ENCODE data around the gene SDK1.

The SDK1 gene

DNA sequence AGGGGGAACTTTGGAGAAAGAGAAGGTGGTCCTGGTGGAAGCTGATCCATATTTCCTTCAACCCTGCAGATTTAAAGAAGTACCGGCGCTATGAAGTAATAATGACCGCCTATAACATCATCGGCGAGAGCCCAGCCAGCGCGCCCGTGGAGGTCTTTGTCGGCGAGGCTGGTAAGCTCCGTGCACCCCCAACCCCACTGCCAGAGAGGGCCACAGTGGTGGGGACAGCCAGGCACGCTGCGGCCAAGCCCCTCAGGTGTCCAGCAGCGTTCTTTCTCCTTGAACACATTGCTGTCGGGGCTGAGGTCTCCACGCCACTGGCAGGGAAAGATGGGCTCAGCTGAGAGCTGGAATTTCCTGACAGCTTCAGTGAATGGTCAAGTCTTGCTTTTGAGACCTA is 877.4 kb downstream of the SDK1 start:
- in situ Hi-C loops (cut with HindIII; ENCODE audit: low sequenced_read_pairs), result loop anchor here (5.0 to 25.0 kb wide), 2 partner anchors 41 to 284 kb away; no protein-coding TSS in a partner anchor

DNA sequence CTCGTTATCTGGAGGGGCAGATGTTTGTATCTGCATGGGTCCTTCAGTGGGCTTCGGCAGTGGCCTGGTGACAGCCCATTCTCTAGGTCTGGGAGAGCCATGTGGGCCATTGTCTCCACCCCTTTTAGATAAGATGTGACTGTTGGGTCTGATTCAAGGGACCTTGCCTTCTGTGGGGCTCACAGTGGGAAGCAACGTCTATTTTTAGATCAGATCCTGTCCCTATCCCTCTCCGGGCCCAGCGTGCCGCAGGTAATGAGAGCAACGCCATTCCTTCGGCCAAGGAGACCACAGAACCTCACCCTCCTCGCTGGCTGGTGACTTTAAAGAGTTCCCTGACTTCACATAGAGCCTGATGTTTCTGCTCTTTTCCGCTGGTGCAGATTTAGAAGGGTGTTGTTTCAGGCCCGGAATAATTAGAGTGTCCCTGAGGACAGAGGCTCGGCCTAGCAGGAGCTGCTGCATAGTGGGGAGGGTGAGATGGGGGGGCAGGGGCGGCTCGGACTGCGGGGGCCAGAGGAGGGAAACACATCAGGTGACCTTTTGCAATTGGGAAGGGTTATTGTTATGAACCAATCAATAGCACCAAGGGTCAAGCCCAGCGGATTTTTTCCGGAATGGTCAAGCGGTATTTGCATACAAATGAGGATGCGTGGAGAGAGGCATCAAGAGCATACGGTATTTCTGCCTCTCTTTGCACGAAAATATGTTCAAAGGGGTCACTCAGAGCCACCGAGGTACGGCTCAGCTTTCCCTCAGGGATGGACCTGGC is 878.0 kb downstream of the SDK1 start:
- in situ Hi-C loops (cut with HindIII; ENCODE audit: low sequenced_read_pairs), result loop anchor here (5.0 to 25.0 kb wide), 2 partner anchors 42 to 283 kb away; no protein-coding TSS in a partner anchor

GRCh38 chr7:4179688-4180380 is 878.8 kb downstream of the SDK1 start:
- in situ Hi-C loops (cut with HindIII; ENCODE audit: low sequenced_read_pairs), result loop anchor here (5.0 to 25.0 kb wide), 2 partner anchors 43 to 282 kb away; no protein-coding TSS in a partner anchor

DNA sequence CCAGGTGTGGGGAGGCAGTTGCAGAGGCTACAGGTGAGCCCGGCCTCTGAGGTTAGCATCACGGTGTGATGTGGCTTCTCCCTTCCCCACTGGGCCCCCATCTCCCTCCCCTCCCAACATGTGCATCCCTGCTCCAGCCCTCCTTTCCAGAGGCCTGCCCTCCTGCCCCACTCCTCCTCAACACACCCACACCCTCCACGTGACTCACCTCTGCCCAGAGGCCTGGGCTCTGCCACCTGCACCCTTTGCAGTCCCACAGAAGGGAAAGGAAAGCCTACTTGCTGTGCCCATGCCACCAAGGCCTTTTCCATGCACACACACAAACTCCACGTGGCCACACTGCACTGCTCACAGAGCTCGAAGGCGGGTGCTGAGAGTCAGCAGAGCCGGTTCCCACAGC is 880.4 kb downstream of the SDK1 start:
- in situ Hi-C loops (cut with HindIII; ENCODE audit: low sequenced_read_pairs), result loop anchor here (25.0 kb wide), 1 partner anchor 281 kb away; no protein-coding TSS in a partner anchor

DNA sequence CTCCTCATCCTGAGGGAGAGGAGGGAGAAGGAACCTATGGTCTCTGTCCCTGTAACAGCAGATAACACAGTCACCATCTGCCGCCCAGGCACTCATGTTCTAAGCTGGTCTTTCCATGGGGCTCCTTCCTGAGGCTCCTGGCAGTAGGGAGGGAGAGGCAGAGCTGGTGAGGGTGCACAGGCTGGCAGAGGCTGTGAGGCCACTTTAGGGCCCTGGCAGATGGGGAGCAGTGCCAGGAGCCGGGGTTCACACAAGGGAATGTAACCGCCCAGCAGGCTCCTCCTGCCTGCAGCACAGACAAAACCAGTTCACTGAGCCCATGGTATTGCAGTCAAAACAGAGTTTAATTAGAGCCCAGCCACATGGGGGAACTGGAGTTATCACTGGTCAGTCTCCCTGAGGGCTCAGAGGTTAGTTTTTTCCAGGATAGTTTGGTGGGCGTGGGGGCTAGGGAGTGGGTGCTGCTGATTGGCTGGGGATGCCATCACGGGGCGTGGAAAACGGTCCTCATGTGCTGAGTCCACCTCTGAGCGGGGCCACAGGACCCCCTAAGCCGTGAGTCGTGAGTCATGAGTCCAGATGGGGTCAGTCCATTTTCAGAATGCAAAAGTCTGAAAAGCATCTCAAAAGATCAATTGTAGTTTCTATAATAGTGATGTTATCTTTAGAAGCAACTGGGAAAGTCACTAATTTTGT is 881.7 kb downstream of the SDK1 start:
- in situ Hi-C loops (cut with HindIII; ENCODE audit: low sequenced_read_pairs), result loop anchor here (25.0 kb wide), 1 partner anchor 280 kb away; no protein-coding TSS in a partner anchor

DNA sequence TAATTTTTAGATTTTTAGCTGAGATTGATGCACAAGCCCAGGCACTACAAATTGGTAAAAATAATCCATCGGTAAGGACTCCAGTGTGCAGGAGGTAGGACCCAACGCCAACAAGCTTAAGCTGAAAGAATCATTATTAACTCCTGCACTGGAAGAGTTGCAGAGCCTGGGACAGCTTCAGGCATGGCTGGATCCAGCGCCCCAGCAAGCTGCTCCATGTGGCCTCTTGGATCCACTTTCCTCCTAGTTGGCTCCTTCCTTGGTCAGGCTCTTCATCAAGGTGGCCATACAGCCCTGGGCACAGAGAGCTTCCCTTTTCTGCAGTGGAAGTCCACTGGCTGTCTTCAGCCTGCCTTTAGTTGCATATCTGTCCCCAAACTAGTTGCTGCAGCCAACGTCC is 883.6 kb downstream of the SDK1 start:
- in situ Hi-C loops (cut with HindIII; ENCODE audit: low sequenced_read_pairs), result loop anchor here (25.0 kb wide), 1 partner anchor 278 kb away; no protein-coding TSS in a partner anchor

- in situ Hi-C loops (cut with HindIII; ENCODE audit: low sequenced_read_pairs), result loop anchor here (25.0 kb wide), 1 partner anchor 277 kb away; no protein-coding TSS in a partner anchor
Measured at GRCh38 chr7:4185136-4185535, 884.1 kb downstream of the SDK1 start.

DNA sequence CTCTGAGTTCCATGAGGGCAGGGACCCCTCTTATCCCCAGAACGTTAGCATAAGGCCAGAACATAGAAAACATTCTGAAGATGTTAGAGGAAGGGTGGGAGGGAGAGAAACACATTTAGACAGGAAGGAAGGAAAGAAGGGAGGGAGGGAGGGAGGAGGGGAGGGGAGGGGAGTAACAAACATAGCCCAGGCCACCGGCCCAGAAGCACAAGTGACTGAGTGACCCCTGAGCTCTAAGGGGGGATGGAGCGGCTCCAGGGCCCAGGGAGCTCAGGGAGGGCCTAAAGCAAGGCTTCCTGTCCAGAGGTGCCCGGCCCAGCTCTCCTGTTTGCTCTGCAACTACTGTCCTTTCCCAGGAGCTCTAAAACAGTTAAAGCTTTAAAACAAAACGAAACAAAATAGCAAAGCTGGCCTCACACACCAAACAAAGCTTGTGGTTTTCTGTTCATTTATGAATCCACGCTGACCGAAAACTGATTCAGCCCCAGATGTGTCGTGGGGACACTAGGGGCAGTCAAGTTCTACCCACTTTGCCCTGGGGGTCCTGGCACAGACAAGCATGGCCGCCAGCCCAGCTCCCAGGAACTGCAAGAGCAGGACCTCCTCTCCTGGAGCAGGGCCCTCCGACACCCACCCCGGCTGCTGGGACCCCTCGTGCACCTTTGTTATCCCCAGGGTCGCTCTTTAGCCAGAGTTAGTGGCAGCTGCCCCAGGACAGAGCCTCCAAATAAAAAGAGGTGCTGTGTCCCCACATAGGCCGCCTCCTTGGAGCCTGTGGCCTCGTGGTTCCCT is 884.9 kb downstream of the SDK1 start:
- in situ Hi-C loops (cut with HindIII; ENCODE audit: low sequenced_read_pairs), result loop anchor here (25.0 kb wide), 1 partner anchor 276 kb away; no protein-coding TSS in a partner anchor

DNA sequence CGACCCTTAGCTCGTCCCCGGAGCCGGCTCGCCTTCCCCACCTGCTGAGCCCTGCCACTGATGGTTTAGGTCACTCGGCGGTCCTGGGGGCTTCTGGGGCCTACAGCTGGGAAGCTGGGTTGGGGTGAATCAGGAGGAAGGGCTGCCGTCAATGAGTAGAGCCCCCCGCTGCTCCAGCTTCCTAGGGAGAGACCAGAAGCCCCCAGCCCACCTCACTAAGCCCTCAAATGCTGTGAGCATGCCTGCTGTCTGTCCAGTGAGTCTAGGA is 885.4 kb downstream of the SDK1 start:
- in situ Hi-C loops (cut with HindIII; ENCODE audit: low sequenced_read_pairs), result loop anchor here (25.0 kb wide), 1 partner anchor 276 kb away; no protein-coding TSS in a partner anchor

GRCh38 chr7:4188651-4189050 is 887.6 kb downstream of the SDK1 start:
- in situ Hi-C loops (cut with HindIII; ENCODE audit: low sequenced_read_pairs), result loop anchor here (25.0 kb wide), 1 partner anchor 274 kb away; no protein-coding TSS in a partner anchor

DNA sequence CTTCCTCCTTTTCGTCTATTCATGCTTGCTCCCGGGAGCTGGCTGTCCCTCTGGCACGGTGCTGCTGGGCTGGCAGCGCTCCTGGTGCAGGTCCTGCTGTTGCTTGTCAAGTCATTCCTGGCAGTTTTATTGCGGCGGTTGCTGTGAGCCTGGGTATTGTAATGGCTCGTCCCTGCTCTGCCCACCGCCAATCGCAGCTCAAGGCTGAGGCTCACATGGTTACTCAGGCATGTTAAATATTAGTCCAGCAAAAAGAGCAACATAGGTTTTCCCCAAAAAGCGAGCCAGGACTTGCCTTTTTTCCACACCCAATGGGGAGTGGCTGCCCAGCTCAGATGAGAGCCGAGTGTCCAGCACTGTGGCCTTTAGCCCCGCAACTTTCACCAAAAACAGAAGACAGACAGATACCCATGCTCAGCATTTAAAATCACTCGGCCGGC is 888.1 kb downstream of the SDK1 start:
- in situ Hi-C loops (cut with HindIII; ENCODE audit: low sequenced_read_pairs), result loop anchor here (25.0 kb wide), 1 partner anchor 273 kb away; no protein-coding TSS in a partner anchor

DNA sequence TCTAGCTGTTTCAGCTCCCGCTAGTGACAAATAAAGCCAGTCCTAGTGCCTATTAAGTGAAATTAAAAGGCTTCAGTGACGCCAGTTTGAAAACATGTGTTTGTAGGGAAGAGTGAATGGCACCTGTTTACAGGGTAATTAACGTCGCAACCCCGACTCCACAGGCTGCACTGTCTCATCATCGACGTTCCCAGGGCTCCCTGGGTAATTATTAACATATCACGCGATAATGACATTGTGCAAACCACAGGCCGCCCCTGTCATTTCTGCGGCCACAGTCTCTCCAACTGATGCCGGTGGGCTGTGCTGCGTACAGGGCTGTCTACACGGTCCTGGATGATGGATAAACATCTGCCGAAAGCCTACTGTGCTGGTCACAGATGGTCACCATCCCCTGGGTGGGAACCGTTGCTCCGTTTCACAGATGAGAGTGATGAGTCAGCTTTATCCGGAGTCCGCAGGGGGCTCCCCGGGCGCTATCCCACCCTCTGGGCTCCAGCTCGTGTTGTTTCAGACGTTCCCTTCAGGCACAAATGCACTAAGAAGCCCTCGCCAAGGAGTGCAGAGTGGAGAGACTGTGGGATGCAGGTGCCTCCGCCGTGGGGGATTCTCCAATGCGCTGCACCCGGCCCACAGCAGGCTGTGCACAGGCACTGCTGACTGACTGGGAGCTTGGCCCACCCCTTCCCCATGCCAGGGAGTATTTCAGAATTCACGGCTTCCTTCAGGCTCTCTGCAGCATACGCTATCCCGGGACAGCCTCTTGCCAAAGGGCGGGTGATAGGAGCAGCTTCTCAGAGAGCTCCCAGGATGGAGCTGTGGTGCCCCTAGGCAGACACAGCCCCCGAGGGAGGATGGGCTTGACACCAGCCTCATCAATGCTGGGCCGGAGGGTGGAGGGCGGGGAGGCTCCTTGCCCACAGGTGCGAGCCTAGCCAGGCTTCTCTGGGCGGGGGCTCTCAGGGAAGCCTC is 889.2 kb downstream of the SDK1 start:
- in situ Hi-C loops (cut with HindIII; ENCODE audit: low sequenced_read_pairs), result loop anchor here (25.0 kb wide), 1 partner anchor 272 kb away; no protein-coding TSS in a partner anchor

GRCh38 chr7:4191046-4191445 is 890.0 kb downstream of the SDK1 start:
- in situ Hi-C loops (cut with HindIII; ENCODE audit: low sequenced_read_pairs), result loop anchor here (25.0 kb wide), 1 partner anchor 271 kb away; no protein-coding TSS in a partner anchor

GRCh38 chr7:4191525-4191924 is 890.5 kb downstream of the SDK1 start:
- in situ Hi-C loops (cut with HindIII; ENCODE audit: low sequenced_read_pairs), result loop anchor here (25.0 kb wide), 1 partner anchor 271 kb away; no protein-coding TSS in a partner anchor

GRCh38 chr7:4195660-4196059 is 894.6 kb downstream of the SDK1 start:
- in situ Hi-C loops (cut with HindIII; ENCODE audit: low sequenced_read_pairs), result loop anchor here (25.0 kb wide), 1 partner anchor 267 kb away; no protein-coding TSS in a partner anchor

DNA sequence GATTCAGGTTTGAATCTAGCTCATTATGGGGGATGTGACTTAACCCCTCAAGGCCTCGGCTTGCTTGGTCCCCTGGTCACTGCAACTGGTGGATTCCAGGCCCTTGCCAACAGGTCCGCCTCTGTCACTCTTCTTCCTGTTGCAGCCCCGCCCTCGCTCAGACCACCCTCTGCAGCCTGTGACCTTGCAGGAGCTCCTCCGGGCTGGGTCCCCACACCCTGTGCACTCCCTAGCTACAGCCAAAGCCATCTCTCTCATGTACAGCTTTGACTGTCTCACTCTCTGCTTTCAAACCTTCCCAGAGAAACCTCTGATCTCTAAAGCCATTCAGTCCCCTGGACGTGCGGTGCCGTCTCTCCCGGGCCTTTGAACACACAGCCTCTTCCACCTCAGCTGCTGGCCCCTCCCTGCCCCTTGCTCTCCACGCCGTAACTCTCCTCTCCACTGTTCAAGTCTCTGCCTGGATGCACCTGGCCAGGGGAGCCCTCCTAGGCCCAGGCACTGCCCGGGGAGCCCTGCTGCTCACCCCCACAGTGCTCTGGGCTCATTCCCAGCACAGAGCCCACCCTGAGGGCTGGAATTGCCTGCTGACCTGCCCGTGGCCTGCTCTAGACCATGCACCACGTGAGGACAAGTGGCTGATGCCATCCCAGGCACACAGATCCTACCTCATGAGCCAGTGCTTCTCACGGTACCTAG is 895.2 kb downstream of the SDK1 start:
- in situ Hi-C loops (cut with HindIII; ENCODE audit: low sequenced_read_pairs), result loop anchor here (25.0 kb wide), 1 partner anchor 266 kb away; no protein-coding TSS in a partner anchor

DNA sequence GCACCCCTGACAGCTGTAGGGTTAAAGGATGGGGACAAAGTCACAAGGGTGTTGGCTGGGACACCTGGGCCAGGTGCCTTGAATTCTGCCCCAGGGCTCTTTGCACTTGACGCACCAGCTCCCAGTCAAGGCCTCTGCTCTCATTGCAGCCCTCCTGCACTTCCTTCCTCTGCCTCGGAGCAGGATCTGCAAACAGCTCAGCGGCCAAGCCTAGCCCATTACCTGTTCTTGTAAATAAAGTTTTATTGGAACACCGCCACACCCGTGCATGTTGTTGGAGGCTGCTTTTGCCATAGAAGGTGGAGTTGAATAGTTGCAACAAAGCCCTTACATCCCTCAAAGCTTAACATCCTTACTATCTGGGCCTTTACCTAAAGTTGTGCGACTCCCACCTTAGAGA is 897.2 kb downstream of the SDK1 start:
- in situ Hi-C loops (cut with HindIII; ENCODE audit: low sequenced_read_pairs), result loop anchor here (25.0 kb wide), 1 partner anchor 264 kb away; no protein-coding TSS in a partner anchor

DNA sequence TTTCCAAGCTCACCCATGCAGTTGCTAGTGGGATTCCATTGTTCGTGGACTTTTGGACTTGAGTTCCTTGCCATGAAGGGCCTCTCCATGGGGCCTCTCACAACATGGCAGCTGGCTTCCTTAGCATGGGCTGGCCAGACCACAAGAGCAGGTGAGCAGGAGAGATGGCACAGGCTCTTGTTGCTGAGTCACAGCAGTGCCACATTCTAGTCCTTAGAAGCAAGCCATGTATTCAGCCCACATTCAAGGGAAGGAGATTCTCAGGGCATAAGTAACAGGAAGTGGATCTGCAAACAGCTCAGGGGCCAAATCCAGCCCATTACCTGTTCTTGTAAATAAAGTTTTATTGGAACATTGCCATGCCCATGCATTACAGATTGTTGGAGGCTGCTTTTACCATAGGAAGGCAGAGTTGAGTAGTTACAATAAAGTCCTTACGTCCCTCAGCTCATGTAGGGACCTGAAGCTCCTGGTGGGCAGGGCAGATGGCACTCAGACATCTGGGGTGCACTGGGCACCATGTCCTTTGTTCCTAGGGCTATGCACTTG is 899.6 kb downstream of the SDK1 start:
- in situ Hi-C loops (cut with HindIII; ENCODE audit: low sequenced_read_pairs), result no loop called here
